ENCODE data around the gene CIRBP.
"Not testable (repeated sequence)": the region's sequence is repeated elsewhere in the genome, so short reads cannot be mapped to it uniquely, and the experiment has no call there.

Gene CIRBP

DNA sequence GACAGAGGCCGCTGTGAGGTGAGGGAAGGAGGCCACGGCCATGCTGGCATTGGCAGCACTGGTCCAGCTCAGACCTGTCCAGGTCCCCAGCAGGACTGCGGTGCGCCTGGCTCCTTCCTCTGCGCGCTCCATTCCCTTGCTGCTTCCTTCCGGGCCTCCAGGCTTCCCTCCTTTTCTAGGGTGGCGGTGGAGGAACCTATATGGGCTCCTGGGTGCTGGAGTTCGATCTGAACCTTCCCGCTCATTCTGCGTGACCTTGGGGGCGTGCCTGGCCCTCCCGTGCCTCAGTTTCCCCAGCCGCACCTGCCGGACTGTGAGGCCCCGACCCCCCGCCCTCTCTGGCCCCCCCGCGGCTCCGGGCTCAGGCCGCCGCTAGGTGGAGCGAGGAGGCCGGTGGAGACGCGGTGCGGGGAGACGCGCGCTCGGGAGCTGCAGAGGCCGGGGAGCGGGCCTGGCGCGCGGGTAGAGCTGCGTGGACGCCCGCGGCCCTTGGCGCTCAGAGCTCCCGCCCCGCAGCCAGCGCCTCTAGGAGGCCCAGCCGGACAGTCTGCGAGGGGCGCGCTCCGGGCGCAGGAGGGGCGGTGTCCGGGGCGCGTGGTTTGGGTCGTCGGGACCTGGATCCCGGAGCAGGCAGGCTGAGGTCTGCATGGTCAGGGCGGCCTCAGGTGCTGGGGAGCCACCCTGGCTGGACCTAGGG lies 46.5 kb downstream of the CIRBP start:
- DNase-seq = no peak

DNA sequence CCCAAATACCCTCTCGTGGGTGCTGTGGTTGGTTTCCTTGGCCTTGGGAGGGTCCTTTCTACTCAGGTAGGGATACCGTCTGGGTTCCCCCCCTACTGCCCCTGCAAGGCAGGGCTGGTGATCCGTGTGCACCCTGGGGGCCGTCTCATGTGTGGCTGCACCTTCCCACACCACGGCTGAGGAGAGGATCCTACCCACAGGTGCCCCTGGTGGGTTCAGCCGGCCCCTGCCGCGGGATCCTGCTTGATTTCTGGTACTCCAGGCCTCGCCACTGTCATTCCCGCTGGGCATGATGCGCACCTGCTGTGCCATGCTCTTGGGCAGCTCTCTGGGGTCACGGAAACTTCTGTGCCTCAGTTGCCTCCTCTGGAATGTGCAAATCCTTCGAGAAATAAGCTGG lies 47.3 kb downstream of the CIRBP start:
- no peak for DNase-seq

DNA sequence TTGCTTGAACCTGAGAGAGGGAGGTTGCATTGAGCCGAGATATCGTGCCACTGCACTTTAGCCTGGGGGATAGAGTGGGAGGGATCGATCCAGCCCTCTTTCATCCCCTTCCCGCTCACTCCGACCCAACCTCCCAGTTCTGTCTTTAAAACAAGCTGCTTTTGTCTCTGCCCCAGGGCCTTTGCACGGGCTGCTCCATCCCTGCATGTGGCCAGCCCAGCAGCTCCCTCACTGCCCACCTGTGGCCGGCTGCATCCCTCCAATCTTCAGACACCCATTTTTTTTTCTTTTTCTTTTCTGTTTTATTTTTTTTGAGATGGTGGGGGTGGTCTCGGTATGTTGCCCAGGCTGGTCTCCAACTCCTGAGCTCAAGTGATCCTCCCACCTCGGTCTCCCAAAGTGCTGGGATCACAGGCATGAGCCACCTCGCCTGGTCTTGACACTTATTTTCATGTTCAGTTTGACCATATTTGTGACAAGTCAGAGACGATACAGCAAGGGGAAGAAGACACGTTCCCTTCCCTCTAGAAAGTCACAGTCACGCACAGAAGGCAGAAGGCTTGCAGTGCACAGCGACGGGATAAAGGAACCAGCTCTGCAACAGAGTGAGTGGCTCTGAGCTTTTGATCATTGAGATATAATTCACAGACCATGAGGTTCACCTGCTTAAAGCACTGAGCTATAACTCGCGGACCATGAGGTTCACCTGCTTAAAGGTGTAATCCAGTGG lies 48.3 kb downstream of the CIRBP start:
- no peak for DNase-seq

DNA sequence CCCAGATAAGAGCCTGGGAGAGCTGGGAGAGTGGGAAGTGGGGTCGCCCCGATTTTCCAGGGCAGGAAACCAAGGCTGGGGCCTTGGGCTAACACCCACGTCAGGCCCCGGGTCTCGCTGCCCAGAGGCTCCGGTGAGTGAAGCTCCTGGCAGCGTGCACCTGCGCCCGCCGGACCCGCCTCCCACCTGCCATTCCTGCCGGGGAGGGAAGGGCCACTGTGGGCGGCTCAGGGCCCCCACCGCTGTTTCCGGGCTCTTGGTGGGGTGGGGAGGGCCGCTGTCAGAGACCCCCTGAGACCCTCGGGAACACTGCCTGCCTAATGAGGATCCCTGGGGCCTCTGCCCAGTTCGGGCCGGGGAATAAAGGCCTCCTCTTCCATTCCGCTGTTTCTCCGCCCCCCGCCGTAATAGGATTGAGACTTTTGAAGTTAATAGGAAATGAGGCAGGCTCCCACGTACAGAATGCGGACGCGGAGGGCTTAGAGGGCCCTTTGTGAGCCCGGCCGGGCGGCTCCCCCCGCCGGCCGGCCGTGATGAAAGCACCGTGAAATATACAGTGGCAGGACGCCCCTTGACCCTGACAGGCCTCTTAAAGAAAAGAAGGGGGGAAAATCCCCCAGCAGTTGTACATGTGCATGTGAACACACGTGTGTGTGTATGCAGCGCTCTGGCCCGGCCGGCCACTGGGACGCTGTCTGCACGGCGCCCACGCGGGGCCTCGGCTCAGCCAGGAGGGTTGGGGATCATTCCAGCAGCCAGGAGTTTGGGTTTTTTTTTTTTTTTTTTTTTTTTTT lies 49.7 kb downstream of the CIRBP start:
- no peak for DNase-seq

DNA sequence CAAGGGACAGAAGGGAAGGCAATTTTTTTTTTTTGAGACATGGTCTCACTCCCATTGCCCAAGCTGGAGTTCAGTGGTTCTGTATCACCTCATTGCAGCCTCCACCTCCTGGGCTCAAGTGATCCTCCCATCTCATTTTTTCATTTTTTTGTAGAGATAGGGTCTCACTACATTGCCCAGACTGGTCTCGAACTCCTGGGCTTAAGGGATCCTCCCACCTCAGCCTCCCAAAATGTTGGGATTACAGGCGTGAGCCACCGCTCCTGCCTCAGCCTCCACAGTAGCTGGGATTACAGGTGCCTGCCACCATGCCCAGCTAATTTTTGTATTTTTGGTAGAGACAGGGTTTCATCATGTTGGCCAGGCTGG lies 51.1 kb downstream of the CIRBP start:
- DNase-seq = not testable (repeated sequence)

DNA sequence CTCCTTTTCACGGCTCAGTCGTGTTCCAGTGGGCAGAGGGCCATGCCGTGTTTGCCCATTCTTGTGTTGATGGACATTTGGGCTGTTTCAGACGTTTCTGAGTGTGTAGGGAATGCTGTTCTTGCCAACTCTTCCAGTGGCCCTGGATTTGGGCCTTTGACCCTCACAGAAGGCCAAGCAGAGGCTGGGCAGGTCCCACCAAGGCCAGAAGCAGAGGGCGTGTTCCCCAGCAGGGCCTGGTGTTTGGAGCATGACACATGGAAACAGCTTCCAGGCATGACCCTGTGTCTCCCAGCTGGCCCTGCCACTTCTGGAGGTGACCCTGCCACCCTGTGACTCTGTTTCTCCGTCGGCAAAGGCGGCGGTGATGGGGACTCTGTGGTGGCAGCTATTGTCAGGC lies 52.4 kb downstream of the CIRBP start:
- no peak for DNase-seq

DNA sequence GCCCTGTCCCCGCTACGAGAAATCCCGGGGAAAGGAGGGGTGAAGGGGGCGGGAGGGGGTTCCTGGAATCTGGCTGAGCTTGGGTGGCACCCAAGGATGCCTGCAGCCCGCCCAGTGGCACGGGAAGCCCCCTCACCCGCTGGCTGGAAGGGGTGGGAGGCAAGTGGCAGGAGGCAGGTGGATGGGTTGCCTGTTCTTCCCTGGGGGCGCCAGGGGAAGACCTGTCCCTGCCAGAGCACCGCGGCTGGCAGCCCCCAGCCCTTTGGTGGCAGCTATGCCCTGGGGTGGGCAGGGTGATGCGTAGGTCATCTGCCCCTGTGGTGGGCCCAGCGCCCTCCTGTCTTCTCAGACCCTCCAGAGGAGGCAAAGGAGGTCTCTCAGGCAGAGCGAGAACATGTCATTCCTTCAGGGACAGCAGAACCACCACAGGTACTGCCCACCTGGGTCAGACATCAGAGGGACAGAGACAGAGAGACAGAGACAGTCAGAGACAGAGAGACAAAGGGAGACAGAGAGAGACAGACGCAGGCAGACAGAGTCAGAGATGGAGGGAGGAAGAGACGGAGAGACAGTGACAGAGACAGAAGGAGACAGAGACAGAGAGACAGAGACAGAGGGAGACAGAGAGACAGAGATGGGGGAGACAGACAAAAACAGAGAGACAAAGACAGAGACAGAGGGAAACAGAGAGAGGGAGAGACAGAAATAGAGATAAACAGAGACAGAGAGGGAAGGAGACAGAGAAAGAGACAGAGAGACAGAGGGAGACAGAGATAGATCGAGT lies 53.3 kb downstream of the CIRBP start:
- no peak for DNase-seq

DNA sequence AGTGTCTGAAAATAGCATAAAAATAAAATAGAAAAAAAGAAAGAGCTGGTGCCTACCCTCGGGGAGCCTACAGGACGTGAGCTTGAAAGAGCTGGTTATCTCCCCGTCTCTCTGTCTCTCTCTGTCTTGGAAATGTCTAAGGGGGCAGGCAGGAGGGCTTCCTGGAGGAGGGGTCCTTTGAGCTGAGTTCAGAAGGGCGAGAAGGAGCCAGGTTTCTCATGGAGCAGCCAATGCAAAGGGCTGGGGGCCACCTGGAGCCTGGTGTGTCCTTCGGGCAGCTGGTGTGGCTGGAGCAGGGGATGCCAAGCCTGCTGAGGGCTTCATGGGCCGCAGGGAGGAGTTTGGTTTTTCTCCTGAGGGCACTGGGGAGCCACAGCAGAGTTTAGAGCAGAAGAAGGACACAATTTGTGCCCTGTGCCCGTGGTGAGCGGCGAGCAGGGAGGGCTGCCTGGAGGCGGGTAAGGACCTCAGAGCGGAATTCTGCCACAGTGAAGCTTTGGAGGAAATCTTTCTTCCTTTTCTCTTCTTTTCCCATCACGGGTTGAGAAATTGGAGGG lies 55.2 kb downstream of the CIRBP start:
- DNase-seq = no peak
